ENCODE measurements around the gene TMEM106B. TPM values are rescaled to one million over a fixed set of nuclear protein-coding genes. Genes with fewer than 3 reads are reported as not detected.

The TMEM106B gene
- total and polyA plus RNA-seq, 2 of the 8 experiments (the other 6 are each of a cell fraction or from before 2014, with no cell fraction given) = 16.0 to 29.1 TPM

- TF ChIP-seq HDAC2 (IDR thresholded peaks at IDR 0.05; ENCODE audit: borderline replicate concordance in 1 of 2, low read depth in 2 of 2, low read length in 2 of 2) = no peak
- TF ChIP-seq BRCA1 (IDR thresholded peaks at IDR 0.05; ENCODE audit: low read depth, low read length) = no peak
- TF ChIP-seq RXRA (IDR thresholded peaks at IDR 0.05; ENCODE audit: insufficient read depth, low read depth, low read length) = no peak
- TF ChIP-seq CREB1 (IDR thresholded peaks at IDR 0.05) = no peak
- no peak for TF ChIP-seq POLR2A (IDR thresholded peaks at IDR 0.05; ENCODE audit: control extremely low read depth in 1 of 2, low read depth in 2 of 2, low read length in 2 of 2)
- TF ChIP-seq TBP (IDR thresholded peaks at IDR 0.05; ENCODE audit: low read depth, low read length) = no peak
- no peak for TF ChIP-seq CBX5 (IDR thresholded peaks at IDR 0.05; ENCODE audit: low read depth, low read length)
- no peak for TF ChIP-seq EZH2 (IDR thresholded peaks at IDR 0.05; ENCODE audit: low read depth, low read length, severe bottlenecking)
- TF ChIP-seq MAX (IDR thresholded peaks at IDR 0.05) = no peak
- TF ChIP-seq SAP30 (IDR thresholded peaks at IDR 0.05; ENCODE audit: insufficient read depth, insufficient replicate concordance, low read length) = no peak
- no peak for TF ChIP-seq GABPA (IDR thresholded peaks at IDR 0.05; ENCODE audit: borderline replicate concordance, insufficient read depth, low read length)
- no peak for TF ChIP-seq GTF2F1 (IDR thresholded peaks at IDR 0.05; ENCODE audit: borderline replicate concordance, low read depth, low read length)
- no peak for TF ChIP-seq ASH2L (IDR thresholded peaks at IDR 0.05; ENCODE audit: low read length)
- TF ChIP-seq BCL11A (IDR thresholded peaks at IDR 0.05; ENCODE audit: low read depth in 2 of 2, low read length in 2 of 2) = no peak
- no peak for TF ChIP-seq JUND (IDR thresholded peaks at IDR 0.05; ENCODE audit: low read length)
- TF ChIP-seq EGR1 (IDR thresholded peaks at IDR 0.05; ENCODE audit: borderline replicate concordance, low read depth, low read length) = no peak
- no peak for TF ChIP-seq KDM1A (IDR thresholded peaks at IDR 0.05; ENCODE audit: borderline replicate concordance, low read length)
- TF ChIP-seq RNF2 (IDR thresholded peaks at IDR 0.05; ENCODE audit: borderline replicate concordance, low read depth, low read length, missing control alignments, poor library complexity, severe bottlenecking) = no peak
- TF ChIP-seq SIN3A (conservative IDR thresholded peaks at IDR 0.05 in 1 of 2, IDR thresholded peaks at IDR 0.05 in 1 of 2; ENCODE audit: low read depth in 1 of 2, low read length in 2 of 2) = no peak
Measured at GRCh38 chr7:12239806-12240205, 28.7 kb downstream of the TMEM106B start (continued).

Data from H1 (cell line).